ENCODE results near the gene TAOK2. TPM values are rescaled to one million over a fixed set of nuclear protein-coding genes. Genes with fewer than 3 reads are reported as not detected.

The TAOK2 gene
- total and polyA plus RNA-seq, 2 of the 4 experiments (the other 2 are of a cell fraction) = 23.0 to 31.7 TPM

GRCh38 chr16:30003670-30004423 lies 30.2 kb downstream of the TAOK2 start:
- H3K23ac ChIP-seq (ENCODE audit: low read depth, low read length) = no peak overlapping the region
- no peak overlapping the region for H3K4me2 ChIP-seq (ENCODE audit: low read depth, low read length)
- H3K9me1 ChIP-seq (ENCODE audit: insufficient read depth, low read length) = 0 out of 2 replicates have a peak, but pooled peaks cover 2% of the 10 kb centered on the region
- H3K79me1 ChIP-seq (ENCODE audit: low read depth in 1 of 2, low read length in 2 of 2) = peaks cover 5 to 15% of the 10 kb centered on the region in 2 experiments; a peak in 3 of 4 replicates
- no peak overlapping the region for H2AK9ac ChIP-seq (replicated peaks; ENCODE audit: low read depth, low read length, poor library complexity)
- ChIA-PET POLR2A (ENCODE audit: unreplicated experiment) (interaction anchor here (0.6 kb wide), 1 partner anchor 14 kb away, joined by 5 read pairs; no protein-coding TSS in a partner anchor), CTCF (no interaction called here)
- H4K5ac ChIP-seq (ENCODE audit: low read depth, low read length) = no peak overlapping the region
- H2BK120ac ChIP-seq (ENCODE audit: low read depth, low read length) = no peak overlapping the region
- no peak overlapping the region for H2BK5ac ChIP-seq (ENCODE audit: low read depth, low read length, poor library complexity, severe bottlenecking)
- no peak for ATAC-seq (ENCODE audit: low read depth)
- no peak overlapping the region for H3K56ac ChIP-seq (ENCODE audit: extremely low read depth, insufficient read depth, low read length)
- H2BK20ac ChIP-seq (ENCODE audit: low read depth, low read length) = no peak overlapping the region
- H3K9me3 ChIP-seq (ENCODE audit: control insufficient read depth, insufficient read depth, low read length) = no peaks in the 10 kb centered on the region
- H2BK15ac ChIP-seq (ENCODE audit: low read depth, low read length) = no peak overlapping the region
- H2AFZ ChIP-seq (replicated peaks; ENCODE audit: low read length, poor library complexity) = no peak overlapping the region
- H4K20me1 ChIP-seq (ENCODE audit: insufficient read depth, low read length) = no peaks in the 10 kb centered on the region
- WGBS, 2 experiments (ENCODE audit: extremely low coverage in 2 of 2, insufficient read length in 1 of 2) = no CpG with 5 or more reads among the region's 17 CpGs
- H3K14ac ChIP-seq (replicated peaks; ENCODE audit: low read depth, low read length) = no peak overlapping the region
- peaks cover 17% of the 10 kb centered on the region for H3K36me3 ChIP-seq (ENCODE audit: control insufficient read depth, insufficient read depth, low read length)
- TF ChIP-seq CHD1 (IDR thresholded peaks at IDR 0.05; ENCODE audit: low read depth, low read length) (no peak), RFX5 (IDR thresholded peaks at IDR 0.05; ENCODE audit: low read depth, low read length) (no peak), FOS (IDR thresholded peaks at IDR 0.05; ENCODE audit: low read depth, low read length) (no peak), BHLHE40 (IDR thresholded peaks at IDR 0.05; ENCODE audit: low read depth, low read length) (no peak), MXI1 (IDR thresholded peaks at IDR 0.05; ENCODE audit: borderline replicate concordance, low read depth, low read length) (no peak), NFE2L2 (IDR thresholded peaks at IDR 0.05; ENCODE audit: low read depth, low read length) (no peak), MAFK (IDR thresholded peaks at IDR 0.05; ENCODE audit: low read depth, low read length) (no peak), CTCF (conservative IDR thresholded peaks at IDR 0.05; ENCODE audit: low read depth, low read length) (no peak), CEBPB (IDR thresholded peaks at IDR 0.05; ENCODE audit: low read depth, low read length) (no peak), USF2 (IDR thresholded peaks at IDR 0.05; ENCODE audit: low read depth, low read length) (no peak), ELK1 (IDR thresholded peaks at IDR 0.05; ENCODE audit: borderline replicate concordance, low read depth, low read length) (no peak), RCOR1 (IDR thresholded peaks at IDR 0.05; ENCODE audit: insufficient replicate concordance, low read length) (no peak)
- H4K91ac ChIP-seq (ENCODE audit: insufficient read depth, low read depth, low read length) = no peak overlapping the region
- in situ Hi-C loops (cut with MboI; ENCODE audit: low sequenced_read_pairs) (no loop called here), dilution Hi-C loops (cut with HindIII; ENCODE audit: low sequenced_read_pairs, unreplicated experiment) (no loop called here), intact Hi-C loops (cut with micrococcal nuclease) (no loop called here)
- no peak overlapping the region for H4K8ac ChIP-seq (ENCODE audit: low read depth in 2 of 2, low read length in 2 of 2)
- H3K4me3 ChIP-seq (ENCODE audit: insufficient read depth, low read depth, low read length) = no peak overlapping the region
- no peak overlapping the region for H3K27ac ChIP-seq (ENCODE audit: insufficient read depth, low read length)
- H3K9ac ChIP-seq (ENCODE audit: low read depth, low read length) = no peak overlapping the region
- no peak overlapping the region for H3K18ac ChIP-seq (ENCODE audit: low read depth, low read length)
- no peak overlapping the region for H3K4ac ChIP-seq (ENCODE audit: low read depth, low read length)
- no peaks in the 10 kb centered on the region; the same call in 1 of the 2 replicates for H3K27me3 ChIP-seq (ENCODE audit: control insufficient read depth, insufficient read depth, low read length)
- DNase-seq = no peak
- BruUV-seq (replicated peaks) = no TSS peak
- H3K4me1 ChIP-seq (ENCODE audit: control insufficient read depth, insufficient read depth, low read length) = no peaks in the 10 kb centered on the region
- no peak overlapping the region for H2AK5ac ChIP-seq (ENCODE audit: low read depth, low read length)
